ENCODE data around the gene CERKL.

The CERKL gene

GRCh38 chr2:181563101-181563692 is 93.7 kb downstream of the CERKL start:
- no peak overlapping the region for H3K4me3 ChIP-seq (ENCODE audit: low read length)
- DNase-seq (ENCODE audit: low read depth), result peak; percentile 62
- TF ChIP-seq, protein P1, sequence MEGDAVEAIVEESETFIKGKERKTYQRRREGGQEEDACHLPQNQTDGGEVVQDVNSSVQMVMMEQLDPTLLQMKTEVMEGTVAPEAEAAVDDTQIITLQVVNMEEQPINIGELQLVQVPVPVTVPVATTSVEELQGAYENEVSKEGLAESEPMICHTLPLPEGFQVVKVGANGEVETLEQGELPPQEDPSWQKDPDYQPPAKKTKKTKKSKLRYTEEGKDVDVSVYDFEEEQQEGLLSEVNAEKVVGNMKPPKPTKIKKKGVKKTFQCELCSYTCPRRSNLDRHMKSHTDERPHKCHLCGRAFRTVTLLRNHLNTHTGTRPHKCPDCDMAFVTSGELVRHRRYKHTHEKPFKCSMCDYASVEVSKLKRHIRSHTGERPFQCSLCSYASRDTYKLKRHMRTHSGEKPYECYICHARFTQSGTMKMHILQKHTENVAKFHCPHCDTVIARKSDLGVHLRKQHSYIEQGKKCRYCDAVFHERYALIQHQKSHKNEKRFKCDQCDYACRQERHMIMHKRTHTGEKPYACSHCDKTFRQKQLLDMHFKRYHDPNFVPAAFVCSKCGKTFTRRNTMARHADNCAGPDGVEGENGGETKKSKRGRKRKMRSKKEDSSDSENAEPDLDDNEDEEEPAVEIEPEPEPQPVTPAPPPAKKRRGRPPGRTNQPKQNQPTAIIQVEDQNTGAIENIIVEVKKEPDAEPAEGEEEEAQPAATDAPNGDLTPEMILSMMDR (conservative IDR thresholded peaks at IDR 0.05; ENCODE audit: low read length), result no peak

DNA sequence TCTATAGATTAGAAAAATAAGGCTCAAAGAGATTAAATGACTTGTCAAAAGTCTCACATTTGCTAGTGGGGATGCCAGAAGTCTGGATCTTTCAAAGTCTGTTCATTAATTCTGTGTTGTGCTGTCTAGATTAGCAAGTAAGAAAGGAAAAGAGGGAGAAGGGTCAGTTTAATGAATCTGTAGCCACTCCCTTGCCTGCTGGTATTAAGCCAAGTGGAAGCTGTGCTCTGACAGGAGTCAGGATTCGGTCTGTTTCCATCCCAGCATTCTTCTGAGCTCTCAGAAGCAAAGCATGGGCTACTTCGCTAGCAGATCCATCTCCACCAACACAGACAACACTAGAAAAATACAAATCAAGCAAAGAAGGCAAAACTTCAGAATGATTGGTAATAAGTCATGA is 98.5 kb downstream of the CERKL start:
- TF ChIP-seq, protein P1 (conservative IDR thresholded peaks at IDR 0.05; ENCODE audit: low read length), result no peak
- no peak for DNase-seq (ENCODE audit: low read depth)
- no peak overlapping the region for H3K4me3 ChIP-seq (ENCODE audit: low read length)

DNA sequence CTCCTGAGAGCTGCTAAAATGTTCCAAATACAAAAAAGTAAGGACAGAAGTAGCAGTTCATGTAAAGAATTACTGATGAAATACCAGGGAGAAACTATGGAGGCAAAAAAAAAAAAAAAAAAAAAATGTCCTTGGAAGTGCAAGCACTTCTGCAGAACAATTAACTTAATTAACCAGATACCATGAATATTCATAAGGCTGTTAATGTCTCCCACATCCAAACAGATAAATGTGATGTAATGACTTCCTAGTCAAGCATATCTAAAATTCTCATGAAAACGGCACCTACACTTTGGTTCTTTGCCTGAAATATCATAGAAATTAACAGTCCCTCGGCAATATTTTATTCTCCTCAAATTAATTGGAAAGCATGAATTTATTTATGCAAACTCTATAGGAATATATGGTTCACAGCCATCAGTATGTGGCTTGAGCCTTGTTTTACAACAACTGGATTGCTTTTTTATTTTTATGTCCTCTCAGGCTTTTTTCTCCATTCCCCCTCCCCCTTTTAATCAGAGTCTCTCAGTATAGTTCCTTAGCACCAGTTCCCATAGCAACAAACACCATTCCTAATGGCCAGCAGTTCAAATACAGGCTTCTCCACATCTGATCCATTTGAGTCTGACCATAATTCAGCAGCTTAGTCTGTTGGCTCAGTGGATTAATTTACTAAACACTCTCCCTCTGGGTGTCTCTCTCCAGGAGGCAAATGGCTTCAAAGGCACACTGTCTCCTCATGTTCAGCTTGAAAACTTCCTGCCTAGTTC is 102.7 kb downstream of the CERKL start:
- no peak overlapping the region for H3K4me3 ChIP-seq (ENCODE audit: low read length)
- no peak for DNase-seq (ENCODE audit: low read depth)
- TF ChIP-seq, protein P1 (conservative IDR thresholded peaks at IDR 0.05; ENCODE audit: low read length), result no peak

GRCh38 chr2:181553244-181553643 is 103.7 kb downstream of the CERKL start:
- TF ChIP-seq, protein P1 (conservative IDR thresholded peaks at IDR 0.05; ENCODE audit: low read length), result no peak
- DNase-seq (ENCODE audit: low read depth), result no peak
- no peak overlapping the region for H3K4me3 ChIP-seq (ENCODE audit: low read length)

- no peak overlapping the region for H3K4me3 ChIP-seq (ENCODE audit: low read length)
- TF ChIP-seq, protein P1 (conservative IDR thresholded peaks at IDR 0.05; ENCODE audit: low read length), result no peak
- no peak for DNase-seq (ENCODE audit: low read depth)
These were observed 104.1 kb downstream of the CERKL start for GRCh38 chr2:181552808-181553207.

DNA sequence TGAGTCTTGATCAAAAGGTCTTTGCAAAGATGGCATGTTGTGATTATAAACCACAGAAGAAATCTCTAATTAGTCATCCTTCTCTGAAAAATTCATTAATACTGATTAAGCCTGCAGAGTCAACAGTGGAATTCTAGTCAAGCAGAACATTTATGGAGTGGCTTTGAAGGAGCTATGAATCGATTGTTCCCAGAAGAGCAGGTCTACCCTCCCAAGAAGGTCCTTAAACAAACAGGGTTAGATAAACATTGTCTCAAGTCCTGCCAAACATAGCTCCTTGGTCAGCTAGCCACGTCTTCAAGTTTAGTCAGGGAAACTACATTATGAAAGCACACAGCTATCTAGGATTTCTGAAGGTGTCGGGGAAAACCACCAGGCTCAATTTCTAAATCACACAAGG is 110.8 kb downstream of the CERKL start:
- TF ChIP-seq, protein P1 (conservative IDR thresholded peaks at IDR 0.05; ENCODE audit: low read length), result no peak
- DNase-seq (ENCODE audit: low read depth), result no peak
- no peak overlapping the region for H3K4me3 ChIP-seq (ENCODE audit: low read length)

DNA sequence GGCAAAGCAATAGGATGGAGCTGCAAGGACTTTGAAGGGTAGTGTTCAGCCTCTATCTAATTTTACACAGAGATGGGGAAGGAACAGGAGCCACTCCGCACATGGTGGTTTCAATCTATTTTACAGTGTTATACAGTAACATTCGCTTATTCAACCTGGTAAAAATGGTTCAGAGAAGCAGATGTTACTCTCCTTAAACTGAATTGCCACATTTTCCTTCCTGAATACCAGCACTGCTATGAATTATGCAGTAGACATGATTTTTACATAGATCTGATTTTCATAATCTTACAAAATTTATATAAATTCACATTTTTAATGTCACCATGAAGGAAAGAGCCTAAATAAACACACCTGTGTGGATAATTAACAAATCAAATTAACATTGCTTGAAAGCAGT is 114.7 kb downstream of the CERKL start:
- H3K4me3 ChIP-seq (ENCODE audit: low read length), result no peak overlapping the region
- TF ChIP-seq, protein P1 (conservative IDR thresholded peaks at IDR 0.05; ENCODE audit: low read length), result no peak
- no peak for DNase-seq (ENCODE audit: low read depth)

Data from AG10803 (cell line).